HG03565 (cell line): ENCODE data around the gene MTUS2.

Experiments
- ATAC-seq: cut with Tn5 transposase; IDR thresholded peaks from one replicate; pipeline ENCODE4 v1.9.1; 2021; ENCODE audit warnings: mild to moderate bottlenecking, moderate library complexity; ENCODE audit not compliant: unreplicated experiment

Gene MTUS2

DNA sequence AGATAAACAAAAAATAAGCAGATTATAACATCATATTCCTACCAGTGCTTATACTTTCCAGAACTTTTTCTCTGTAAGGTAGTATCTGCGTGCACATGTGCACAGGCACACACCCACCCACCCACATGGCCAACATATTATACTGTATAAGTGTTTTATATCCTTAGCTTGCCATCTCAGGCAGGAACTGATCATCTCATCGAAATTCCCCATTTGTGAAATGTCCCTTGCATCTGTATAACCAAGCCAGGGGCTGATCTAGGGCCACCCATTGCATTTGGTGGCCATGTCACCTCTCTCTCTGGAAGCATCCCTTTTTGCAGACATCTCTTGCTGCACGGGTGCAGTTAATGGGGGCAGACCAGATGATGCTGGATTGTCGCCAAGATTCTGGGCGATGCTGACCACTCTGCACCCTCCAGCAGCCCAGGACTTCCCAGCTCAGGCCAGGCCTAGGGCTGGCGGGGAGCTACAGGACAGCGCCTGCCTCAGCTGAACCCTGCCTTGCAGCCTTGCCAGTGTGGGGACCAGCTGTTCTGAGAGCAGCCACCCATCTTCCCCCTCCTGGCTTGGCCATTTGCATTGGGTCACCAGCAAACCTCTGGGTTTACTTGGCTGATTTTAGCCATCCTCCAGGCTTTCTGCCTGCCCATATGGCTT is 679.5 kb downstream of the MTUS2 start:
- no peak for ATAC-seq

DNA sequence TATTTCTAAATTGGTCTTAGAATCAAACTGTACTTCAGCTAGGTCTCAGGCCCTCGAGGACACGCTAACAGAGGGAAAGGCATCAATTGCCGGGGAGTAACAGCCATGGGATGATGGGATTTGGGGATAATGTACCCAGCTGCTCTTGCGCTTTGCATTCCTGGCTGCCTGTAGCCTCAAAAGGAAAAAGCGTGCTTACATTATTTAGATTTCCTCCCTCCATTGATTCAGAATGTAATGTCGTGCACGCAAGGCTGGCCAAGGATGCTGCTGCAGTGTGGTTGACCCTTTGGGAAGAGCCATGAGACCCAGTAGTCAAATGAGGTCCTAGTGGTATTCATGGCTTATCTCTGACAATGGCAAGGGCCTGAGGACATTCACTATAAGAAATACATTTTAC is 680.2 kb downstream of the MTUS2 start:
- ATAC-seq: no peak

DNA sequence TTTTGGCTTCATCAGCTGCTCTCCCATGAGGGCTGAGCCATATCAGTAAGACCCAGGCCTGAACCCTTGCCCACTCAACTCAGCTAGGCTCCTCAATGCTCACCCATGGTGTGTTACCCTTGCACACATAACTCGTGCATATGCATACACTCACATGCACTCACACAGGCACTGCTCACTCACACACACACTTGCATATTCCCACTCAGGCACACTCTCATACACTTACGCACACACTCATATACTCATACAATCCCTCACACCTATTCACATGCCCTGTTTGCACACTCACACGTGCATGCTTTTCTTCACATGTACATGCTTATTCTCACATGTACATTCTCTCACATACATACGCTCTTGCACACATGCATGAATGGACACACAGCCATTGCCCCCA is 681.5 kb downstream of the MTUS2 start:
- no peak for ATAC-seq

DNA sequence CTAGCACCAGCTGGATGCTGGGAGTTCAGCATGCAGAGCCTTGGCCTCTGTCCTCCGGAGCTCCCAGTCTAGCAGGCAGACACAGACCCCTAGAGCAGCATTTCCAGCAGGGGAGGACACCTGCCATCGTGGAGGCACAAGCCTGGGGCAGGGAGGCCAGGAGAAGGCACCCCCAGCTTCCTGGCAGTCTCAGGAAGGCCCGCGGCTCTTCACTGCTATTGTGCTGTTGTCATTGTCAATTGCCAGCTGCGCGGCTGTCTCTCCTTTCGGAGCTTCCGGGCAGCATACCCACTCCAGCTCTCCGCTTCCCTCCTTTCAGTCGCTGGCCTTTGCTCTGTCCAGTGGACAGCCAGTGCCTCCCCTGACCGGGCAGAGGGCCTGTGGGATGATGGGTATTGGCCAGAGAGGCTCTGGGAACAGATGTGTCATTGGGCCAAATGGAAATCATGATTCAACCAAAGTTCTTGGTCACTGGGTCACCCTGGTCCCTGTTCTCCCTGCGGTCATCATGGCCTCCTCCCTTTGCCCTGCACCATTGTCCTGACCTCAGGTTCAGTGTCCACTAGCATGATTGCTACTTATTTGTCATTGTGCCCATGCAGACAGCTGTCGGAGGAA is 682.4 kb downstream of the MTUS2 start:
- no peak for ATAC-seq

DNA sequence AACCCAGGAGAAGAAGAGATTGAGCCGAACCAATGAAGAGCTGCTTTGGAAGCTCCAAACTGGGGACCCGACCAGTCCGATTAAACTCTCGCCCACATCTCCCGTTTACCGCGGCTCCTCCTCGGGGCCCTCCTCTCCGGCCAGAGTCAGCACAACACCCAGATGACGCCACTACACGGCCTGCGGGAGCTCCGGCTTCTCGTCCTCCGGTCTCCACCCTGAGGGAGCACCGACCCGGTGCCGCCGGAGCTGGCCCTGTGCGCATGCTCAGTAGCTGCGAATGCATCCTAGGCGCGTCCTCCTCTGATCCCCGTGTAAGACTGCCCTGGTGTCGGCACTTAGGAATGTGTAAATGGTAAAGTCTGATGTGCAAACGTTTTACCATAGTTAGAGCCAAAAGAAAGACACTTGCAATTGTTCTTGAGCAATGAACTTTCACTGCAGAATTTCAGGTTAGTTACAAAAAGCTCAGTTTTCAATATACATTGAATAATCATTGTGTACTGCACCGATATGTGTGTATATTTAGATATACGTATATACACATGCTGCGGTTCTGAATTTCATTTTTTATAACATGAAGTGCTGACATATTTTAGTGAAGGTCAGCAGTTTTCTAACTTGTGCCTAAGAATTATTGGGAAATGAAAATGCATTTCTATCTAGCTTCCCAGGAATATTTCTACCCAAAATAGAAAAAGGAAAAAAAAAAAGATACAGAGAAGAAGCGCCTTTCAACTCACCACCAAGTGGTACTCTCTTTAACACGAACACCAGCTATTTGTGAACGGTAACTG is 683.1 kb downstream of the MTUS2 start:
- no peak for ATAC-seq

DNA sequence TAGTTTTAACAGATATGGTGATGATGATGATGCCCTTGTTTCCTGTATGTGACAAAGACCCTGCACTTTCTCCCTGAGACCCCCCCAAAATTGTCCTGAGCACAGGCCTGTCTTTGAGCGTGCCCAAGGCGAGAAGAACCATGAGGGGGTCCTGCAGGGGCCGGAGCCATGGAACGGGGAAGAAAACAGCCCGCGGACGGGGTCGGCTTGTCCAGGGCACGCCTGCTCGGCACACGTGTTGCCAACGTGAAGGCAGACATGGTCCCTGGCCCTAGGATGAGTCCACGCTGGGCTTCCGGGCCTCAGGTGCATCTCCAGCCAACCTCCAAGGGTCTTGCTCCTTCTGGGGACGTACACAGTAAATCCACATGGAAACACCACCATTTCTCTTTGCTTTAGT is 684.6 kb downstream of the MTUS2 start:
- no peak for ATAC-seq

DNA sequence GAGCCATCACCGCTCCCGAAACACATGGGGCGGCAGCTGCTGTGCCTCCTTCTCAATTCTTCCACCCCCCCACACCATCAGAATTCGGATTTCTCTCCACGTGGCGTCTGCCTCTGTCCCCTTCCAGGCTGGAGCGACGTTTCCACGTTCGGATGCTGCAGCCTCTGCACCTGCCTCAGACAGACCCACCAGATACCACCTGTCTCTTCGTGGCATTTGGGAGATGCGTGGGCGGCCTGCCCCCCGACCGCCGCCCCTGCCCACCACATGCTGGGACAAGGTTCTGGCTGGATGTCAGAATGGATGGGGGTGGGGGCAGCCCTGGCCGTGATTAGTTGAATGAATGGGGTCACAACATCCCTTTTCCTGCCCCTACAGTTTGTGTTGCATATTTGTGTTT is 685.4 kb downstream of the MTUS2 start:
- ATAC-seq: no peak

DNA sequence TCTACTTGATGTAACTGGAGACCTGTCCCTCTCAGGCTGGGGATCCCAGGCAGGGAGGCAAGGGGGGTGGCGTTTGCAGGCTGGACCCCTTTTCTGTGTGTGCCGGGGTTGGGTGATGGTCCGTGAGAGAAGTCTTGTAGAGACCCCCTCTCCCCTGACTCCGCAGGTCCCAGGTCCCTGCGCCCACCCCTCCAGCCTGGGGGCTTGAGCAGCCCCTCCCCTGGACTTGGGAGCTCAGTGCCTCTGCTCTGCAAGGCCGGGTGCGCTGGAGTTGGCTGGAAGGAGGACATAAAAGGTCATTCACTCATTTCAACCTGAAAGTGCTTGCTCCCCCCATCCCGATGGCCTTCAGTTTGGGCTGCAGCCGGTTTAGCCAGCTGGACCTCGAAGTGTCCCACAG is 685.8 kb downstream of the MTUS2 start:
- no peak for ATAC-seq

DNA sequence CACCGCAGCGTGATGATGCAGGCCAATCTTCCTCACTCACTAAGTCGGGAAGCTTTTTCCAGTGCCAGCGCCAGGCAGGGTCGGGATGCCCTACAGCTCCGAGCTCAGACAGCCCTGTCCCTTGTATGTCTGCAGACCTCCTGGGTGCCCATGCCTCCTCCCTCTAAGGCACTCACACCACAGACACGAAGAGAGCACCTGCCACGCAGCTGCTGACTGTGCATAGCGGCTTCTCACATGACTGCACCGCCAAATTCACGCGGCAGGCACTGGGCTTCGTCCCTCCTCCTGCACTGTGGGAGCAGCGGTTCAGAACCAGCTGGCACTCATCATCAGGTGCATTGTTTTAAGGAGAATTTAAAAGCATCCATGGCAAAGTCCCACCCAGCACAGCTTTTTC is 687.2 kb downstream of the MTUS2 start:
- no peak for ATAC-seq

DNA sequence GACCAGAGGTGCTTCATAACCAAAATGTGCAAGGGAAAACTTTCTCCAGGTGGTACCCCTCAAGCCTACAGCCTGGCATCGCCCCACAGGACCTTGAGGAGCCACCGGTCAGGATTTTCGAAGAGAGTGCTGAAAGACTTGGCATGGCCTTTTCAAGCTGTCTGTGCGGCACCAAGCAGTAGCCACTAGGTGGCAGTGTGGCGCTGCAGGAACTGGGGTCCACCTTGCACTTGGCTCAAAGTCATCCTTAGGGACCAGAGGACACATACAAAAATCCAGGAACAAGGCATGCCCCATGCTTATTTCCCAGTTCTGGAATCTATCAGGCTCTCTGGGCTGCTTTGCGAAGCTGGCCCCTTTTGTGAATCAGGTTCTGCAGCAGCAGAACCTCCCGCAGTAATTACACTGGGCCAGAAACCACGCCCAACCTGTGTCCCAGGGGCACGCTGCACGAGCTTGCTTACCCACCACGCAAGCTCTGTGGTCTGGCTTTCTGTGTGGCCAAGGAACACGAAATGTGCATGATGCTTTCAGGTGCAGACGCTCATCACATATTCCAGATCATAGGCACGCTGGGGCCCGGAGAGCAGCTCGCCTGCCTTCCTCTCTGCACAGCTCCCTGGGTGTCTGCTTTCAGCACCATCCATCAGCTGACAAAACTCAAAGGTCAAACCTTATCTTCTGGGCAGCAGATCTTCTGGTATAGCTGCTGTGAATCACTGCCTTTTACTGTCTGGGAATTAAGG is 688.2 kb downstream of the MTUS2 start:
- peak; percentile 65 for ATAC-seq

DNA sequence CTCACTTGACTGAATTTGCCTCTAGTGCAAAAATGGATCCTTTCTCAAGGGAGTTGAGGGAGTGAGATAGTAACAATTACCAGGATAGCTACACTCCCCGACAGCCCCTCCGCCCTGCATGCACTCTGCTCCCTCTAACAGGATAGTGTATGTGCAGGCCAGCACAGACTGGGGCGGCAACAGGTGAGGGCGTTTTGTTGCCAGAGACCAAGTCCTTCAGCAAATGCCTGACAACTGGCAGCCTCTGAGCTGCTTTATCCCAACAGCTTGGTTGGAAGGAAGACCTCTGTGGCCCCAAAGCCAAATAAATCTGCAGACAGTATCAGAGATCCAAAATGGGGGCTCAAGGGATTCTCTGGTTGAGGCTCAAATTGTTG is 688.7 kb downstream of the MTUS2 start:
- ATAC-seq: no peak

DNA sequence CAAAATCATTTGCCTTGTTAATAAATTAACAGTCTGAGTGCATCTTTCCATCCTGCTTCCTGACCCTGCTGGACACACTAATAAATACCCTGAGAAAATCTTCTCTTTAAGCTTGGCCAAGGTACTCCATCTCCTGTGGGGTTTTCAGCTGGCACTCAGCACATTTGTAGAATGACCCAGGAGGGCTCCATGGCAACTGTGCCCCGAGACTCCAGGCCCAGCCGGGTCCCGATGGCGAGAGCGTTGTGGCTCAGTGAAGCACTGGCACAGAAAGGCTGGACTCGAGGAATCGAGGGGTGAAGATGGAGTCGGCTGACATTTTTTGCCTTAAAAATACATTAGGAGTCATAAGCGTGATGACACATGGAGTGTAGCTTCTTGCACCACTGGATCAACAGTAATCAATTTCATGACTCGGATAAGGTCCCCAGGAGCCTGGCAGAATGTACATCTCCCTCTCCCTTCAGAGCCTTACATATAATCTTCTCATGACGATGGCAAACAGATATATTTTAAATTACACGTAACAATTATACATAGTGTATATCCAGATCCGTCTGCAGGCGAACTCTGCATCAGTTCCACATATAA is 690.0 kb downstream of the MTUS2 start:
- ATAC-seq: no peak

DNA sequence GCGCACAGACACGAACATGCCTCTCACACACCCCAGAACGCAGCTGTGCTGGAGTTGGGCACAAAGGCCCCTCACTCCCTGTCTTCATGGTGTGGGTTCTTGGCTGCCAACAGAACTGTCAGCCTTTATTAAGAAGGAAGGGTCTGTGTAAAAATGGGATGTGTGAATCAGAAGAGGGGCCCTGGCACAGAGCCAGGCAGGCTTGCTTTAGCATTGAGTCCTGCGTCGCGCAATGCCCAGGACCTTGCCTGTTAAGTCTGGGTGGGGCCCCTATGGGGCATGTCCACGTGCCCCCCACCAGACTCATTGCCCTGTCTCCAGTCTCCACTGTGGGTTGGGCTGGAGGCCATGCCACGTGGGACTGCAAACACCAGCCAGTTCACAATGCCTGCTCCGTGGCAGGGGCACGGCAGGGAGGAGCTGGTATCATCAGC is 690.5 kb downstream of the MTUS2 start:
- no peak for ATAC-seq

DNA sequence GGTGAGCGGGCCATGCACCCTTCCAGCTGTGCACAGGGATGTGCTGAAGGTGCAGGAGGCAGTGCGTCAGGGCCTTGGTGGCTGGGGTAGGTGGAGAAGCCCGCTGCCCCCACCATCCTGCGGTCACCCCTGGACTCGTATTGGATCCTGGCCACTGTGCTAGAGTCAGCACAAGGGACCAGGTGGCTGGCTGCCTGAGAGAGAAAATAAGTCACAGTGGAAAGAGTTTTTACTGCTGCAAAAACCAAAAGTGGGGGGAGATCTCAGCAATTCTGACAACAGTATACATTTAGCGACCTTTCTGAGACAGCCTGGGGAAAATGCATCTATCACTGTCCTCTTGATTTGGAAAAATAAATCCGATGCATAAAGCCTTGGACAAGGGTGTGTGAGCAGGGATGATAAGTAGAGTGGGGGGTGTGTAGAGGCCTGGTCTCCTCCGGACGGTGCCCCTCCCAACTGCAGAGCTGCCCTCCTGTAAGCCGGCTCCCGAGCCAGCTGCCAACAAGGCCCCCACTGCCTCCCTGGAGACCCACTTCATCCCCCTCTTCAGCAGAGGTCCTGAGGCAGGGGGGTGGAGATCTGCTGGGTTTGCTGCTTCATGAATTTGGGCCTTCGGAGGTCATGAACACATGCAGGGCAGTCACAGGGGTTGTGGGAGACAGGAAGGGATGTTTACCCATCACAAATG is 691.1 kb downstream of the MTUS2 start:
- ATAC-seq: no peak

DNA sequence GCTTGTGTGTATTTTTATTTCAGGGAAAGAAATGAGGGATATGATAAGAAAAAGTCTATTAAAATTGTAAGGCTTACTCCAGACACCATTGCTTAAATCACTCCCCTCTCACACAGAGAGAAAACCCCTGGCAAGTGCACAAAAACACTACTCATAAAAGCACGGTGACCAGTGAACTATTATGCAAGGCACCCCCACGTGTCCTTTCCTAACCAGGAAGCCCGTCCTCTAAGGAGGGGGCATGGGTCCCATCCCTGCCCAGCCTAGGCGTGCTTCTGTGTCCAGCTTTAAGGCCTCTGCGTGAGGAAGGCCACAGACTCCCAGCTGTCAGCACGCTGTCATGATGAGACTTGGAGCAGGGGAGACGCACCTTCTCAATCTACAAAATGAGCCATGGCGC is 691.8 kb downstream of the MTUS2 start:
- ATAC-seq: no peak

DNA sequence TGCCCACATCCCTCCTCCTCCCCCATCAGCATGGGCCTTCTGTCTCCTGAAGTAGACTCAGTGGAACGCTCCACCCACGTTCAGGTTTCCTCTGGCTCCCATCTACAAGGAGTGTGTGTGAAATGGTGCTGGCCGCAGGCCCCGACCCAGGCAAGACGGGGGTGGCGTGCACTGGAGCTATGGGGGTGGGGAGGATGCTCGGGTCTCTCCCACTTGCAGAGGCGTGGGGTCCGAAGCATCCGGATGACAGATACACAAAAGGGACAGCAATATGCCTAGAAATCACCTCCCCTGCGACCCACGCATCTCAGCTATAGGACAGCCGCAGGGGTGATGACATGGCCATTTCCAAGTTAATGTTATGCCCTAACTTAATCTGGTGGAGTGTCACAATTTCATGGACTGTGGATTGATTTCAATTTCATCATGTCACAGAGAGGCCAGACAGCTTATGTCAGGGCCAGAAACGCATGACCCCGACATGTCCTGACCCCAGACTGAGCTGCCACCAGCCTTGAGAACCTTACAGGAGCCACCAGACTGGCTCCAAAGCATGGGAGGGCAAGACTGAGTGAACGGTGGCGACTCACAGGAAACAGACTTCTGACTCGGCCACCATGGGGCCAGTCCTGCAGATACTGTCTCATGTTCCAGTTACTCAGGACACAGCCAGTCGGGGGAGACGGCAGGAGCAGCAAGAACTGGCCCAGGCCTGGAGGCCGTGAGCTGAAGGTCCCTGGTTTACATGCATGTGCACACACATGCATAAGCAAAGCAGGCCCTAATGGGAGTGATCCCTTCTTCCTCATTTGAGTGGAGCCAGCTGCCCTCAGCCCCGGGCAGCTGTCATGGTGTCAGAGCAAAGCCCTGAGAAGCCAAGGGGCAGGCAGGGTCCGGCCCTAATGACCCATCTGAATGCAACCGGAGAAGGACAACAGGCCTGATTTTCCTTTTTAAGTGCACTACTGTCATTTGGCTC is 693.2 kb downstream of the MTUS2 start:
- ATAC-seq: no peak

DNA sequence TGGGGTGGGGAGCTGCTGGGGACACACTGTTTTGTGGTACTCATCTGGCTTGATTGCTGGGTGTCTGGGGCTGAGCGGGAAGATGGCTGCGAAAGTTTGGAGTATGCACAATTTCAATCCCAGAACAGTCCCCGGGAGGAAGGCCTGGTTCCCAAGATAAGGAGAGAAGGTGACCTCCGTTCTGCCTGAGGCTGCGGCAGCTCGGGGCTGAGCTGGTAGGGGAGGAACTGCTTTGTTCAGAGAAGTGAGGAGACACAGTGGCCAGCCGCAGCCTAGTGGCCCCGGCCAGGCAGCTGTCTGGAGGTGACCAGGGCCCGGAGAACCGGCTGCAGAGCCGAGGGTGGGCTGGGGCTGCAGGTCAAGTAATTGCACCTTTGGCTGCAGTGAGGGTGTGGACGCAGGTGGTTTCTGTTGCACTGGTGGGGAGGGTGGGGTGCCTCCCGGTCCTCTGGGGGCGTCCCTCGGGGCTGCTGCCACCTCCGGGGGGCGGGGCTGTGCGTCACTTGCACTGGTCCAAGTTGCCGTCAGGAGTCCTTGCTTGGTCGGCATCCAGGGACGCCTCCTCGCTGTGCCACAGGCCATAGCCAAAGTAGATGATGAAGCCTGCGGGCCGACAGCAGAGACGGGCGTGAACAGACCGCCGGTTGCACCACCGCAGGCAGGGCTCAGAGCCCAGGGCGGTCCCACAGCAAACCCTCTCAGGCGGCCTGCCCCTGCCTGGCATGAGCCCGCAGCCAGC is 694.0 kb downstream of the MTUS2 start:
- no peak for ATAC-seq

DNA sequence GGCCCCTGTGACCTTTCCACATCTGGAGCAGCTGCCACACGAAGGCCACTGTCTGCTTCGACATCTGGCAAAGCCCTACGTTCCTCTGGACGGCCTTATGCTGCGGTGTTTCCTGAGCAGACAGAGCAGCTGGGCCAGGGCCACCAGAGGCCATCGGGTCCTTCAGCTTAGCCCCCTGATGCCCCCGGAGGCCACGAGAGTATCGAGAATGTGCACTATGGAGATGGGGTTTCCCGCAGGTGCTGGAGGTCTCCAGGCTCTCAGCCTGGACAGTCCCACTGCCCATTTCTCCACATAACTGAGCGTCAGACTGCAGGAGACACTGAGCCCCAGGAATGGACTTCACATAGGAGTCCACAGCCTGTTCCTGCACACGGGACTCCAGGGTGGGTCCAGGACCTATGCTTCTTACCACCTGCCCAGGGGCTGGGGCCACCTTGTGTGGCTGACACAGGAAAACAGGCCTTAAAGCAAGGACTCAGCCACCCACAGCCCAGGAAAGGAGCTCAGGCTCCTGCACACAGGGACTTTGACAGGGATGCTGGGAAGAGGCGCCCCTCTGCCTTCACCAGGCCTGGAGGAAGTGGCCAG is 694.7 kb downstream of the MTUS2 start:
- no peak for ATAC-seq
